Stimulated activated naive CD8-positive, alpha-beta T cell treated with anti-CD3 and anti-CD28 coated beads, Interleukin-15, Interleukin-2, amounts not matched to agents 100 U/mL and 50 U/mL, for 24 hours (primary cell): ENCODE results near the gene PLOD2.

Source experiments
- ATAC-seq: fragments of 150-1000 bp; cut with Tn5 transposase; one replicate; pipeline ENCODE4 v1.10.0; 2021
- DNase-seq: peaks from one replicate; pipeline ENCODE4 v3.0.0; 2021

The PLOD2 gene

GRCh38 chr3:146165877-146166276, 4.9 kb upstream of the PLOD2 start:
- no peak for DNase-seq
- no peak for ATAC-seq

GRCh38 chr3:146164971-146165769, 4.2 kb upstream of the PLOD2 start:
- ATAC-seq (no peak), DNase-seq (no peak)

- ATAC-seq (no peak), DNase-seq (no peak)
These were observed 3.5 kb upstream of the PLOD2 start for GRCh38 chr3:146164506-146164905.

GRCh38 chr3:146164071-146164470, 3.1 kb upstream of the PLOD2 start:
- DNase-seq, result no peak
- ATAC-seq, result no peak

GRCh38 chr3:146163584-146163983, 2.6 kb upstream of the PLOD2 start:
- ATAC-seq, result no peak
- no peak for DNase-seq

GRCh38 chr3:146162561-146162960, 1.6 kb upstream of the PLOD2 start:
- ATAC-seq, result no peak
- DNase-seq, result no peak

- ATAC-seq, result no peak
These were observed 649 bp upstream of the PLOD2 start for GRCh38 chr3:146161663-146162002.

GRCh38 chr3:146160321-146160963, 542 bp downstream of the PLOD2 start:
- DNase-seq, result peak; percentile 16
- ATAC-seq, result peak; percentile 10

More at GRCh38 chr3:146161663-146162002, 649 bp upstream of the PLOD2 start:
- DNase-seq, result no peak

- ATAC-seq (no peak), DNase-seq (no peak)
These were observed 1.2 kb downstream of the PLOD2 start for GRCh38 chr3:146159616-146160320.

- no peak for DNase-seq
- ATAC-seq, result no peak
These were observed 1.9 kb downstream of the PLOD2 start for GRCh38 chr3:146159037-146159436.

GRCh38 chr3:146157325-146158060, 3.5 kb downstream of the PLOD2 start:
- ATAC-seq (no peak), DNase-seq (no peak)

- ATAC-seq, result no peak
These were observed 4.2 kb downstream of the PLOD2 start for GRCh38 chr3:146156666-146157314.

GRCh38 chr3:146156095-146156494, 4.9 kb downstream of the PLOD2 start:
- no peak for DNase-seq
- no peak for ATAC-seq

More at GRCh38 chr3:146156666-146157314, 4.2 kb downstream of the PLOD2 start:
- no peak for DNase-seq

- no peak for ATAC-seq
- DNase-seq, result no peak
These were observed 6.0 kb downstream of the PLOD2 start for GRCh38 chr3:146154995-146155394.

- no peak for DNase-seq
- ATAC-seq, result no peak
These were observed 6.7 kb downstream of the PLOD2 start for GRCh38 chr3:146154316-146154715.

GRCh38 chr3:146153429-146153828, 7.6 kb downstream of the PLOD2 start:
- no peak for DNase-seq
- no peak for ATAC-seq

GRCh38 chr3:146152834-146153233, 8.2 kb downstream of the PLOD2 start:
- DNase-seq, result no peak
- no peak for ATAC-seq

- ATAC-seq (no peak), DNase-seq (no peak)
These were observed 12.5 kb downstream of the PLOD2 start for GRCh38 chr3:146148468-146148931.

GRCh38 chr3:146145642-146146041, 15.3 kb downstream of the PLOD2 start:
- ATAC-seq, result no peak
- no peak for DNase-seq

- no peak for DNase-seq
These were observed 18.2 kb downstream of the PLOD2 start for GRCh38 chr3:146142757-146143156.

GRCh38 chr3:146139586-146140110, 21.3 kb downstream of the PLOD2 start:
- ATAC-seq (no peak), DNase-seq (no peak)

More at GRCh38 chr3:146142757-146143156, 18.2 kb downstream of the PLOD2 start:
- no peak for ATAC-seq
